Raji (cell line): ENCODE results near the gene HIBCH.

Experiments
- POLR2A ChIP-seq: IDR thresholded peaks from 2 replicates; pipeline ENCODE4 v1.6.1; 2011; ENCODE audit warnings: low read depth, low read length, control low read depth; ENCODE audit not compliant: insufficient read depth

Gene HIBCH

DNA sequence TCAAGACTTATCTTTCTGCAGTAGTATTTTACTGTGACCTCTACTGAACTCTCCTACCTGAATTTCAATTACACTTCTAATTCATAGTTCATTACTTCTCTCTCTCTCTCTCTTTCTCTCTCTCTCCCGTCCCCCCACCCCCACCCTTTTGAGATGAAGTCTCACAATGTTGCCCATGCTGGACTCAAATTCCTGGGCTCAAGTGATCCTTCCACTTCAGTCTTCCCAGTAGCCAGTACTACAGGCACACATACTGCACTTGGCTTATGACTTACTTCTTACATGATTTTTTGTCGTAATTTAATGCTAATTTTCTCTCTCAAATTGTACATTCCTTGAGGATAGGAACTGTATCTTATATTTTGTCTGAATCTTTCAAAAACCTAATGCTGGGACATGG is 6.0 kb upstream of the HIBCH start:
- no peak for TF ChIP-seq POLR2A

DNA sequence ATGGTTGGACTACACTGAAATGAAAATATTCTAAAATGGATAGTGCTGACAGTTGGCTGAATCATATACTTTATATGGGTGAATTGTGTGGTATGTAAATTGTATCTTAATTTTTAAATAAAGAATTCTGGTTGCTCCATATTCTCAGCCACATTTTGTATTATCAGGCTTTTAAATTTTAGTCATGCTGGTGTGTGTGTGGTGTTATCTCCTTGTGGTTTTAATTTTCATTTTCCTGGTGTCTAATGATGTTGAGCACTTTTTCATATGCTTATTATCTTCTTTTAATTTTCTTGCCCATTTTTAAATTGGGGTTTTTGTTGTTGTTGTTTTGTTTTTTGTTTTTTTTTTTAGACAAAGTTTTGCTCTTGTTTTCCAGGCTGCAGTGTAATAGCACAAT is 3.8 kb upstream of the HIBCH start:
- no peak for TF ChIP-seq POLR2A

DNA sequence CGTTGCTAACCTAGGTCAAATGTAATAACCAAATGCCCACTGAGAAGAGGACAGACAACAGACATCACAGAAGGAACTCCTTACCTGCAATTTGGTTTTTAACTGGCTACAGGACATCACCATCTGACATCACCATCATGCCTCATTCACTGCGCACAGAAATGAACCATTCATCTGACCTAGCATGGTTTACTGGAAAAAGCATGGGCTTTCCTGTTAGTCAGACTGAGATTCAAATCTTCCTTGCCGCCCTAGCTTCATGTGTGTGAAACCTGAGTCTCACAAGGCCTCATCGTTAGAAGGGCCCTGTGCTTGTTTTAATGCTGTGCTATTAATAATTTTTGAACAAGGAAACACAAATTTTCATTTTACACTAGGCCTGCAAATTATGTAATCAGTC is 1.1 kb upstream of the HIBCH start:
- TF ChIP-seq POLR2A = no peak

GRCh38 chr2:190318931-190319554 is 583 bp downstream of the HIBCH start:
- no peak for TF ChIP-seq POLR2A

GRCh38 chr2:190318514-190318913 is 1.1 kb downstream of the HIBCH start:
- no peak for TF ChIP-seq POLR2A

DNA sequence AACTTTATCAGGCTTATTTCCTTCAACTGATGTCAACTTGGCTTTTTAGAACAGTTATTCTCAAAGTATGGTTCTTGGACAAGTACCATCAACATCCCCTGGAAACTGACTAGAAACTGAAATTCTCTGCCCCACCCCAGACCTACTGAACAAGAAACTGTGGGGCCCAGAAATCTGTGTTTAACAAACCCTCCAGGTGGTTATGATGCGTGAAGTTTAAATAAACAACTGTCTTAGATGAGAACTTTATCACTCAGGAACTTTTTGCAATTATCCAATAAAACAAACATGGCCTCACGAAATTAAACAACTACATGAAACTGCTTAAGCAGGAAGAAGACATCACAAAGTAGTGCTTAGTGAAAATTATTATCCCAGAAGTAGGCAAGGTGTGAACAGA is 4.4 kb downstream of the HIBCH start:
- TF ChIP-seq POLR2A = no peak

DNA sequence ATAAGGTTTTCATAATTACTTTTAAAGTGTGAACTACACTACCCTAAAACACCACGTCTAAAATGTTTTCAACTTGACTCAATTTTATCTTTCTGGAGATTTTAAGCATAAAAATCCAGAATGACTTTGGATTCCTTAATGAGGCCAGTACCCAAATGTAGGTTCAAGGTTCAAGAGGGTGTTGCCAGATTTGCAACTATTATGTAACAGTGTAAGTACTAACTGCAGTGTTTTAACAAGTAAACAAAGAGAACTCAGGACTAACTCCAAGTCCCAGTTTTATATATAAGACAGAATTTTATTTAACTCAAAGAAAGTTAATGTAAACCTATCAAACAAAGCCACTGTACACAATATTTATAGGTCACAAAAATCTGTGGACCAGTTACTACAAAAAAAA is 5.7 kb downstream of the HIBCH start:
- no peak for TF ChIP-seq POLR2A

DNA sequence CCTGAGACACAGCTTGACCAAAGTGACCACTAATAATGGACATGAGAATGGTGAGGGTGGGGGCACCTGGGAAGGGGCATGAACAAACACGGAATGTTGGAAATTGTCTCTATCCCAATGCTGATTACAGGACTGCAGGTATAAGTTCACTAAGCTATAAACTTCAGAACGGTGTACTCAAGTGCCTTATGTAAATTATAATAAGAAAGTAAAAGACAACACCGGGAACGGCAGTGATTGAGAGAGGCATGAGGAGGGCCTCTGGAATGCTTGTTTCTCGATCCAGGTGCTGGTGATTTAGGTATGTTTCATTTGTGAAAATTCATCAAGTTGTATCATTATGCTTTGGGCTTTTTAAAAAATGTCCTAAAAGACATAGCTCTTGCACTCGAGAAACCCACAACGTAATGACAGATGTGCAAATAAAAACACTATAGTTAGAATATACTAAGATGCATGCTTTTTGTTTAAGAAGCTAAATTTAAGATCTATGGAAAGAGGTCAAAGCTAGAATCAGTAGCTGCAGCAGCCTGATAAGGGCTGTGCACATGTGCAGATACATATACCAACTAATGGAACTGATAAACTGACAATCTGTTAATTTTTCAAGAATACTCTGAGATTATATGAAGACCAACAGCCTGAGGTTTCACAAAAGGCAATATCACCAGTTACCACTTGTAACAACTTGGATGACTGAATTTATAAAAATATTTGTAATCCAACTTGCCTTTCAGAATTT is 7.6 kb downstream of the HIBCH start:
- no peak for TF ChIP-seq POLR2A

DNA sequence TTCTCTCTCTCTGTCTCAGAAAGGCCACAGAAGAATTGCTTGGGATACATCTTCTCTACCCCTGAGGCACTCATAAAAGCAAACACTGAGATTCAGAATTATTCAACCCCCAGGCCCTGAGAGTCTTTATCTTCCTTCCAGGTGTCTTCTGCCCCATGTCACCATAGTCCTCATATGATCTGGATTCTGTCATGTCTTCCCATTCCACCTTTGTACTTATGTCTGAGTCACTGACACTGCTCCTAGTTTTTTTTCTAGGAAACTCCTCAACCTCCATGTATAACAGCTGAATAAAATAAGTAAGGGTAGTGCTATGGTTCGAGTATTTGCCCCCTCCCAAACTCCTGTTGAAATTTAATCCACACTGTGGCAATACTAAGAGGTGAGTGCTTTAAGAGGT is 11.6 kb downstream of the HIBCH start:
- no peak for TF ChIP-seq POLR2A

DNA sequence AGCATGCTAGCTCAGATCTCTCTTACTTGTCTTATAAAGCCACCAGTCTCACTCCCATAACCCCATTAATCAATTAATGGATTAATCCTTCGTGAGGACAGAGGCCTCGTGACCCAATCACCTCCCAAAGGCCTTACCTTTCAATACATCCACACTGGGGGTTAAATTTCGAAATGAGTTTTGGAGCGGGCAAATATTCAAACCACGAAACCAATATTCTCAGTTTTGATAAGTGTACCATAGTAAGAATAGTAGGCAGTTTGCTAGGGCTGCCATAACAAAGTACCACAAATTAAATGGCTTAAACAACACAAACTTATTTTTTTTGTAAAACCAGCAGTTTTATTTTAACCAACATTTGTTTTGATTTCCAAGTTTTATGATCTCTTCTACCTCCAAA is 15.2 kb downstream of the HIBCH start:
- TF ChIP-seq POLR2A = no peak

DNA sequence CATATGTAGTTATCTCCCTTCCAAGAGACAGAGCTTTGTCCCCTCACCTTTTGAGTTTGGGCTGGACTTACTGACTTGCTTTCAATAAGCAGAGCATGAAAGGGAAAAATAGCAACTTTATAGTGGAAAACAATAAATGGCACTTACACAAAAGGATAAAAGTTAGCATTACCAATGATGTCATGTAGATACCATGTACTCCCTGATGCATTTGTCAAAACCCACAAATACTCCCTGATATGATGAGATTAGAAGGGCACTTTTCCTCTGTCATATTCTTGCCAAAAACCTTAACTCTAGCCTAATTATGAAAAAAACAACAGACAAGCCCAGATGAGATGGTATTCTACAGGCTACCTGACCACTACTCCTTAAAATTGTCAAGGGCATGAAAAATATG is 16.0 kb downstream of the HIBCH start:
- TF ChIP-seq POLR2A = no peak

- no peak for TF ChIP-seq POLR2A
These were observed 17.6 kb downstream of the HIBCH start for GRCh38 chr2:190302052-190302451.

DNA sequence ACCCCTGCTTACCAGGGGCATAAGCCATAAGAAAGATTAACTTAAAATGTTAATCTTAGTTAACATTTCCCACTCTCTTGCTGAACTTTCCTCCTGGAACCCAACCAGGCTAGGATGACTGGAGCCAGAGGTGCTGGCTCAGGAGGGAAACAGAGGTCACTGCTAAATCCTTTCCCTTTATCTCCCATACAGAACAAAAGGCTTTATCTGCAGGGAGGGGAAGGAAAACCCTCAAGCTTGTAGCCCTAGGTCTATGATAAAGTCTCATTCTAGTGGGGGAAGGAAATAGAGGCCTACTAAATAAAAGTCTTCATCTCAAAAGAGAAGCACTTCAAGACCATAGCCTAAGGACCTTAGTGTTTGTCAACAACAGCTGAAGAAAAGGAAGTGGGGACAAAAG is 18.6 kb downstream of the HIBCH start:
- no peak for TF ChIP-seq POLR2A

DNA sequence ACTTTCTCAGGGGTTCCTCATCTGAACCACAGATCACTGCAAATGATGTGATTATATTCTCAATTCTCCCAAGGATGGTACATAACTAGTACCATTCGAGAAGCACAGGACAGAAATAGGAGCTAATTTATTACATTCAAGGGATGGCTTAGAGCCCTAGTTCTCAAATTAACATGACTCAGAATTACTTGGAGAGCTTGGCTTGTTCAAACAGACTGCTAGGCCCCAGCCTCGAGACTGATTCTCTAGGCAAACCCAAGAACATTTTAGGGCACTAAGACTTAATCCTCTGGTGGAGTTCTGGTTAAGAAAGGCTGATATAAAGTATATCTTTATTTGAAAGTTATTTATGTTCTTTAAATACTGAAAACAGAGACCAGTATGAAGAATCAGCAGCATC is 35.8 kb downstream of the HIBCH start:
- no peak for TF ChIP-seq POLR2A

DNA sequence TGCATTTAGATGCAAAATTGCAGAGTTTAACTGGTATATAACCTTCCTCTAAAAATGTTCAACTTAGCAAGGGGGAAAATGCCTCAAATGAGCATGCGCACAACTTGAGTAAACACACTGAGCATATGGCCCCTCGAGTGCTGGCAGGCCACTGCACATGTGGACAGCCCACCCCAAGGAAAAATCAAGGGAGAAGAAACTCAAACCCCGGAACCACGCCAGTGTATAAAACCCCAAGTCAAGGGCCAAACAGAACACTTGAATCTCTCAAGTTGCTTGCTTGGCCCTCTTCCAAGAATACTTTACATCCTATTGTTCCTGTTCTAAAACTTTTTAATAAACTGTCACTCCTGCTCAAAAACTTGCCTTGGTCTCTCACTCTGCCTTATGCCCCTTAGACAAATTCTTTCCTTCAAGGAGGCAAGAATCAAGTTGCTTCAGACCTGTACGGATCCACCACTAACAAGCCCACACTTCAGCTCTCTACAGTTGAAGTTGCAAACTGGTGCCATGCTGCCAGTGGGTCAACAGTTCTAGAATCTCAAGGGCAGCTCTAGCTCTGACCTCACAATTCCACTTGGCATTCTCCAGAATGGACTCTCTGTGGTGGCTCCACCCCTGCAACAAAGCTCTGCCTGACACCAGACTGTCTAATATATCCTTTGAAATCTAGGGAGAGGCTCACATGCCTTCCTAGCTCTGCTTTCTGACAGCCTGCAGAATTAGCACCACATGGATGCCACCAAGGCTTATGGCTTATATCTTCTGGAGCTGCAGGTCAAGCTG is 38.9 kb downstream of the HIBCH start:
- TF ChIP-seq POLR2A = no peak
